Measurements from ENCODE around the gene ABLIM2.

The ABLIM2 gene

DNA sequence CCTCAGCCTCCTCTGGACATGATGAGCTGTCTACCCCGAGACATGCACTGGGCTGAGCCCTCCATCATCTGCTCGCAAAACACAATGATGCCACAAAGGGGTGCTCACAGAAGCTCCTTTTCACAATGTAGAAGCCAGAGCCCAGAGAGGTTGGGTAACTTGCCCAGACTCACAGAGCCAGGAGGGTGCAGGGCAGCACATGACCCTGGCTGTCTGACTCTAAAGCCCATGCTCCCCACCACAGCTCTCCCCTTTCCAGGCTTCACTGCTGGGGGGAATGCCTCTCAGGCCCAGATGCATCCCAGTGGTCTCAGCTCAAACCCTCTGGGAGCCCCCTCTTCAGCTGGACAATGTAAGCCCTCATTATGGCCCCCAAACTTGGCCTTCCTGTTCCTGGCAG lies 120.5 kb downstream of the ABLIM2 start:
- DNase-seq: no peak

DNA sequence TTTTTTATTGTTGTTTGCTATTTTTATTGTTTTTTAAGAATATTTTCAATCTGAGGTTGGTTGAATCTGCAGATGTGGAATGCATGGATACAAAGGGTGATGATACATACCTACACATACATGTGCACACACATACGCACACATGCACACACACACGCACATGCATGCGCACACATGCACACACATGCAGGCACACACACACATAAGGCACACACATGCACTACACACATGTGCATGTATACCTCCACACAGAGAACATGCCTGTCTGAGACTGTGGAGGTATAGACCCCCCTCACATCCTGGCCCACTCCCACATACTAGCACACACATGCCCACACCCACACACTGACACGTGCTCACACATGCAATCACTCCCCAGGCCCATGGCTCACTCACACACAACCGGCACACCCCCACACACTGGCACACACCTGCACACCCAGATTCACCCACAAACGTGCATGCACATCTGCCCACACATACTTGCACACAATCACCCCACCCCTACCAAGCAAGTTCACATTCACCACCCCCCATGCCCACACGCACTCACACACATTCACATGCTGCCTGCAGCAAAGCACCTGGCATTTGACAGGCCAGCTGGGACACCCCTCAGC lies 121.4 kb downstream of the ABLIM2 start:
- no peak for DNase-seq

DNA sequence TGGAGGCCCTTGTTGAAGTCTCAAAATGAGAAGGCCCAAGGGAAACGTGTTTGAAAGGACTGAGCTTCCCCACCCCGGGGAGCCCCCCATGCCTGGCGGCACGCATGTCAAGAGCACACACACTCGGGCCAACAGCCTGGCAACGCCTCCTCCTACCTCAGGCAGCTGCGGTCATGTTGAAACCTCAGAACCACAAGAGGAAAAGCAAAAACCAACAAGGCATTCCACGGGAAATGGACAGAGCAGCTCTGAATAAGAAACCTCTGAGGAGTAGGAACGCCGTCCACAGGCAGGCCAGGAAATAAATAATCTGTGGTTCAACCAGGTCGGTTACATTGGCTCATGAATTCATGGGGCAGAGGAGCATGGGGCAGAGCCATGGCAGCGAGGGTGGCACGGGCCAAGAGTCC lies 123.2 kb downstream of the ABLIM2 start:
- DNase-seq: no peak

DNA sequence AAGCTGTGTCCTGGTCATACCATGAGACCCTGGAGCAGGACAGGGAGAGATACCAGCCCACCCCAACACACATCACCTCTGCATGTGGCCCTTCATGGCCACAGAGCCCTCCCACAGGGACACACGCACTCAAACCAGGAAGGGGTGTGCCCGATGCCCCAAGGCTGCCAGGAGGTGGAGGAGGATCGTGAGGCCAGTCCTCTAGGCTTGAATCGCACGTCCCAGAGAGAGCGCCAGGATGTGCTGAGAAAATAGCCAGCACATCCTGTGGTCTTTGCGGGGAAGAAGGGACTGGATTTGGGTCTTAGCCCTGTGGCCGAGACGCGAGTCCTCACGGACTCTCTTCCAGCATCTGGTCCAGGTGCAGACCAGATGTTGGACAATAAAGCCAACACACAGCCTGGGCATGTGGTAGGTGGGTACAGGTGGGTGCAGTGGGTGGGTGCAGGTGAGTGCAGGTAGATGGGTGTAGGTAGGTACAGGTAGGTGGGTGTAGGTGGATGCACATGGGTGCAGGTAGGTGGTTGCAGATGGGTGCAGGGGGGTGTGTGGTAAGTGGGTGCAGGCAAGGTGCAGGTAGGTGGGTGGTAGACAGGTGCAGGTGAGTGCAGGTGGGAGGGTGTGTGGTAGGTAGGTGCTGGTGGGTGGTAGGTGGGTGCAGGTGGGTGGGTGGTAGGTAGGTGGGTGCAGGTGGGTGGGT lies 124.6 kb downstream of the ABLIM2 start:
- no peak for DNase-seq

DNA sequence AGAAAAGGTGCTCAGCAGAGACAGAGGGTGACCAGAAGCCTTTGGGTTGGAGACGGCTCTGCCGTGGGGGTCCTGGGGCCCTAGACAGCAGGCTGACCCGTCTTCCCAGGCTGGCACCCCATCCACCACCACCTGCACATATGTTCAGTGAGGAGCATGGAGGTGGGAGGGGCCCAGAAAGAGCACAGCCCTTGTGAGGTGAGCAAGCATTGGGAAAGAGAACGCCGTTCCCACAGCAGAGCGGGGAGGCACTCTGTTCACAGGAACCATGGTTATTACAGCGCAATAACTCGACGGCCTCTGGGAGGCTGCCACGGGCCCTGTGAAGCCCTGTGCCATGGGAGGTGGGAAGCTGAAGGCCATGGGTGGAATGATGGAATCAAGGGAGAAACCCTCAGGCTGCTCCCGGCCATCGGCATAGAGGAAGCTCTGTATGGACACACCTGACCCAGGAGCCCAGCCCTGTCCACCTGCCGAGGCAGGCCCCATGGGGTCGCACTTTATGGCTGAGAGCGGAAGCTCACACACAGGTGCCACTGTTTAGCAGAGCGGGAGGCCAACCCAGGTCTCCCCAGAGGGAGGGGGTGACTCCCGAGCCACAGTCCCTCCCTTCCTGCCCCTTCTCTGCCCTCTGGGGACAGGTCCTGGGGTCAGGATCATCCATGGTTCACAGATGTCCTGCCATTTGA lies 125.4 kb downstream of the ABLIM2 start:
- DNase-seq: no peak

DNA sequence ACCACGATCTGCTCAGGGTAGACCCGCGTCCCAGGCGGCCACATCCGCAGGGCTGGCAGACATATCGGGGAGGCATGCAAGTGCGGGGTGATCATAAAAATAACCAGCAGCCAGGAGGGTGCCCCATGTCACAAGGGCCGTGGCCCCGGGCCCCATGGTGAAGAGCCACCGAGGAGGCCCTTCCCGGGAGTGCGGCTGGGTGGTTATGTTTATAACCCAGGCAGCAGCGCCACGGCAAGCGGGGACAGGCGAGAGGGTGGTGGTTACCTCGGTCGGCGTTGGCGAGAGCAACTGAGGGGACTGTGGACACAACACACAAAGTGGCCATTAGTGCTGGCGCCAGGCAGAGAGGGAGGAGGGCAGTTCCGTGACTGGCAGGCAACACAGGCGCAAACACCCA lies 126.2 kb downstream of the ABLIM2 start:
- DNase-seq: no peak

DNA sequence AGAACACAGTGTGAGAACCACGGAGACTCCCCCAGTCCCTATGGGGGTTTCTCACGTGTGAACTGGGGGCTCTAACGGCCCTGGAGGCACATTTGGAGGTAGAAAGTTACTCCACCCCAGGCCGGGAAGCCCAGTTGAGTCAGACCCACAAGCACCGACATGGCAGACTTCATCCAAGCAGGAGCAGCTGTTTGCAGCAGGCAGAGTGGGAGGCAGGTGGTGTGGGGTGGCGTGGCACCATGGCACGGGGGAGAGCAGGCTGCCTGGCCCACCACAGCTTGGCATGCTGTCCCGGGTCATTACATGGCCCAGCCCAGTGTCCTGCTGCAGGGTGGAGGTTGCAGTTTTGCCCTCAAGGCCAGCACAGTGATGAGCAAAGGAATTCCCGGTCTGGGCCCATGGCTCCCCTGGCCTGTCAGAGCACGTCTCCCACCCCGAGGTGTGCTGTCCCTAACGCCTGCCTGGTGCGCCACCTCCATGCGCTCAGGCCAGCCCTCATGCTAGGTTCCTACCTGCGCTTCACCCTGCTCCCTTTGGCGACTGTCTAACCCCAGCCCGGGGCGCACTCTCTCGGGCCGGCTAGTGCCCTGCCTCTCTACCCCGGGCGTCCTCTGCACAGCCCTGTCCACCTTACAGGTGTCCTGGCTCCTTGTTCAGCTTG lies 128.4 kb downstream of the ABLIM2 start:
- no peak for DNase-seq

DNA sequence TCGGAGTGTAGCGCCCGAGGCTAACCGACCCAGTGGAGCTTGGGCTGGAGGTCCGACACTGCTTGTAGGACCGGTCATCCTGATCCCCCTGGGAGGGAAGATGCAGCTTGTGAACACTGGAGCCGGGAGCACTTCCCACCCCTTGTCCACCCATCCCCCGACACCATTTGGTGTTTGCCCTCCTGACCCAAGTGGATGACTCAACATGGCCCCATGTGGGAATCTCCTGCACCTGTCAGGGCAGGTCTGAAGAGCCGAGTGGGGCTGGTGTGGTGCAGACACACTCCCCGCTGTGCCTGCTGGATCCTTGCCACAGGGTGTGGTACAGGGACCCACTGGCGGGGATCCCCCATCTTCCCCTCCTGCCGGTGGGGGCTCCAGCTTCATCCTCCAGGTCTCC lies 128.9 kb downstream of the ABLIM2 start:
- no peak for DNase-seq

DNA sequence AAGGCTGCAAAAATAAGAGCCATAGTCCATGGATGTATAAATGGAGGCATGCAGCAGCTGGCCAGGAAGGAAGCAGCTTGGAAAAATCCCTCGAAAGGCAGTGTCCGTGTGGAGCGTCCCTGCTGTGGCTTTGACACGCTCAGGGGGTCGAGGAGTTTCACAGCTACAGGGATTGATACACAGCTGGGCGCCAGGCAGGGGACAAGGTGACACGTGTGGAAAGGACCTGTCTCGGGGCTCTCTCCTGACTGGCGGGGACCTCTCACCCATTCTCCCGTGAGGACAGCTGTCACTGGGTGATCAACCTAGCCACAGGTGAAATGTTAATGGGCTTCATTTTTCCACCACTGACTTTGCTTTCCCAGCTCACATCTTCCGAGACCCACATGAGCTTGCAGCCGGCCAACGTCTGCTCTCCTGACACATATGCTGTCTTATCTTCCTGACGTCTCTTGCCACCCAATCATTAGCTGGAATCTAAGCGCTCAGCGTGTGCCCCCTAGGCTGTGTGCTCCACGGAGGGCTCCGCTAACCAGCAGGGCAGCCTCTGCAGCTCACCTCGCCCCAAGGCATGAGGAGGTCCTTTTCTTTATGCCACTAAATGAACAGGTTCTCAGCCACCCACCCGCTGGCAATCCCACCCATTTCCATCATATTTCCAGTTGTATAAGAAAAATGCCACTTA lies 129.6 kb downstream of the ABLIM2 start:
- no peak for DNase-seq

DNA sequence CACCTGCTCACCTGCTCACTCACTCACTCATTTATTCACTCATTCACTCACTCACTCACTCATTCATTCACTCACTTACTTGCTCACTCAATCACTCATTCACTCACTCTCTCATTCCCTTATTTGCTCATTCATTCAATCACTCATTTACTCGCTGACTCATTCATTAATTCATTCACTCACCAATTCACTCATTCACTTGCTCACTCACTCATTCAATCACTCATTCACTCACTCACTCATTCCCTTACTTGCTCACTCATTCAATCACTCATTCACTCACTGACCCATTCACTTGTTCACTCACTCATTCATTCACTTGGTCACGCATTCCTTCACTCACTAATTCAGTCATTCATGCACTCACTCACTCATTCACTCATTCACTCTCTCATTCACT lies 130.2 kb downstream of the ABLIM2 start:
- DNase-seq: no peak

DNA sequence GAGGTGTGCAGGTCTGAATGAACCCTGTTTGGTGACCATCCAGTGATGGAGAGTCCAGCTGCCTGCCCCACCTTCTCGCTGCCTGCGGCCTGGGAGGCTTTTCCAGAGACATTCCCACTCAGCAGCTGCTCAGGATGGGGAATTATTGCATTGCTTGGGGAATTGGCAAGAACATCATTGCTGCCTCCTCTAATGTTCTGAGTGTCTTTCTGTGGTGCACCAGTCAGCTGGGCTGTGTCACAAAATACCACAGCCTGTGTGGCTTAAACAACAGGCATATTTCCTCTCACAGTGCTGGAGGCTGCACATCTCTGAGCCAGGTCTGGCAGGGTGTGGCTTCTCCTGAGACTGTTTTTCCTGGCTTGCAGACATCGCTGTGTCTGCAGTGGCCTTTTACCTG lies 132.2 kb downstream of the ABLIM2 start:
- no peak for DNase-seq

DNA sequence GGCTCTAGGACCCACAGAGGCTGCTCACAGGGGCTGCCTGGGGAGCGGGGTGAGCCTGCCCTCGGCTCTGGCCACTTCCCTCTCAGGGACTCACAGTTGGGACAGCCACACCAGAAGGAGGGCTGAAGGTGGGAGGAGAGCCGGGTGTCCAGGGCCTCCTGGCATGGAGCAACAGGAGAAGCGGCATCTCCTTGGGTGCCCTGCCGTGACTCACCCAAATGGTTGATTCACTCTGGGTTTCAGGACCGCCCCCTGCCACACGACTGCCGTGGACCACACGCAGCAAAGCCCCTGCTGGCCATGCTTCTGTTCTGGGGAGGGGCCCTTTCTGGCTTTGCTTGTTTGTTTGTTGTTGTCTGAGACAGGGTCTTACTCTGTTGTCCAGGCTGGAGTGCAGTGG lies 132.9 kb downstream of the ABLIM2 start:
- no peak for DNase-seq

DNA sequence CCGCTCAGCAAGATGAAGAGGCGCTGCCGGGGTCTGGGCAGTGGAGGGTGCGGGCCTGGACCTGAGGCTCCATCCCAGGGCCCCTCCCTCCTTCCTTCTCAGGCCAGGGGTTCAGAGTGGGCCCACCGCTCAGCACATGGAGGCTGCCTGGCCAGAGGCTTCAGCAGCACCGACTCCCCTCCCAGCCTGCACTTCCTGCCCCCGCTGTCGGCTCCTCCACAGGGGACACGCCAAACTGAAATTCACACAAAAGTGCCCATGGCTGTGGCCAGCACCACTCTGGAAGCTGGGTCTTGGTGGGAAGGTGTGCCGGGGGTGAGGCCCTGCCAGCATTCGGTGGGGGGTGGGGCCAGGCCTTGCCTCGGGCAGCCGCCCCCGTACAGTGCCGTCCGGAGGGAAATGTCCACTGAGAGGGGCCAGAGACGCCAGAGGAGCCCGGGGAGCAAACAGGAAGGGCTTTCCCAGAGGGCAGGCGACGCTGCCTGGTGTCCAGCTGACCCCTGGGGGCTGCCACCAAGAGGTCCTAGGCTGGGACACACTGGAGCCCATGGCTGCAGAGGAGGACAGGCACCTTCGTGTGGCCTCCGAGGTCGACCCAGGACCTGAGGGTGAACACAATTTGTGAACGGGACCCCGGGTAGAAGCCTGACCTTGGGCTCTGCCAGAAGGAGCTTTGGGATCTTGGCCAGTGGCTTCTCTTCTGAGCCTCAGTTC lies 134.4 kb downstream of the ABLIM2 start:
- no peak for DNase-seq

DNA sequence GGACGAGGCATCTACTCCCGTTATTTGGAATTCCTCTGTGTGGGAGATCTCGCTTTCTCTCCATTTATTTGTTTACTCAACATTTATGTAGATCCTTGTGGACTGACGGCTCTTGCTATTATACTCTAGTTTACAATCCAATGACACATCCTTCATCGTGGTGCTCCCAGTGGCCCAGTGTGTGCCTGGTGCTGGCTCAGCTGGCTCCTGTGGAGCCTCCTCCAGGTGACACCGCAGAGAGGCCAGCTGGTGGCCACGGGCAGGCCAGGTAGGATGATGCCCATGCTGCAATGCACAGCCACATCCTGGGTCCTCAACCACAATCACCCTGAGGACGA lies 134.9 kb downstream of the ABLIM2 start:
- no peak for DNase-seq

DNA sequence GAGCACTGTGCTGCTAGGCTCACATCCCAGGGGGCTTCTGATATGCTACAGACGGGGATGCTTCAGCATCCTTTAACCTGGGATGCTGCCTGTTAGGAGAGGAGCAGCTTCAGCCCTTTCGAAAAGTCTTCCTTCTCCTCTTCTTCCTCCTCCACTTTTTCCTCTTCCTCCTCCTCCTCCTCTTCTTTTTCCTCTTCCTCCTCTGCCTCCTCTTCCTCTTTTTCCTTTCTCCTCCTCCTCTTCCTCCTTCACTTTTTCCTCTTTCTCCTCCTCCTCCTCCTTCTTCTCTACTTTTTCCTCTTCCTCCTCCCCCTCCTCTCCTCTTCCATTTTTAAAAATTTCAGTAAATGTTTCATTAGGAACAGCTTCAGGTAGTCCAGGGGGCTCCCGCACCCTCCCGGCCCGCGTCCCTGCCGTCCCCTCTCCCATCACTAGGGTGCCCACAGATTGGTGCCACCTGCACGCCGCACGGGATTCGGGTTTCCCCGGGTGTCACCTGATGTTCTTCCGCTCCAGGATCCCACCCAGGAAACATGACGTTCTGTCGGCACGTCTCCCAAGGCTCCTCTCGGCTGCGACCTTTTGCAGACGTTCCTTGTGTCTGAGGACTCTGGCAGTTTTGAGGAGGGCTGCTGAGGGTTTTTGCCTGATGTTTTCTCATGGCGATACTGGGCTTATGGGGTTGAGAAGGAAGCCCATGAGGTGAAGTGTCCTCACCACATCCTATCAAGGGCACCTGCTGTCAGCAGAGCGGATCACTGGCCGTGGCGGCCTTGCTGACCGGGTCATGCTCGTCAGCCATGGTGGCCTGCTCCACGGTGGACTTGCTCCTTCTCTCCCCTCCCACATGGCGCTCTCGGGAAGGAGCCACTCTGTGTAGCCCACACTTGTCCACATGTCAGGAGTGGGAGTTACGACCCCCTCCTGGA lies 135.6 kb downstream of the ABLIM2 start:
- DNase-seq: no peak

DNA sequence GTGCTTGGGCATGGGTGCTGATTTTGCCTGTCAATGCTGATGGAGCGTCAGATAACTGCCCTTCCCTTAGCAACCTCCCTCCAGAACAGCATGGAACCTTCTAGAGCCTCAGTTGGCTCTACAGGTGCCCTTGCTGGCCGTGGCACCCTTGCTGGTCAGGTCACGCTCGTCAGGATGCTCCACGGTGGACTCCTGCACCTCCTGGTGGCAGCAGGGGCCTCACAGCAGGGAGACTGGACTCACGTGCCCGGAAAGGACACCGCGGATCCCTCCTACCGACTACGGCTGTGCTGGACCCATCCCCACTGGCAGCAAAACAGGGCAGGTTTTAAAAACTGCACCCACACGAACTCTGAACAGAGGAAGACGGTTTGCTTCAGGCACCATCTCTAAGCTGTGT lies 136.8 kb downstream of the ABLIM2 start:
- no peak for DNase-seq

DNA sequence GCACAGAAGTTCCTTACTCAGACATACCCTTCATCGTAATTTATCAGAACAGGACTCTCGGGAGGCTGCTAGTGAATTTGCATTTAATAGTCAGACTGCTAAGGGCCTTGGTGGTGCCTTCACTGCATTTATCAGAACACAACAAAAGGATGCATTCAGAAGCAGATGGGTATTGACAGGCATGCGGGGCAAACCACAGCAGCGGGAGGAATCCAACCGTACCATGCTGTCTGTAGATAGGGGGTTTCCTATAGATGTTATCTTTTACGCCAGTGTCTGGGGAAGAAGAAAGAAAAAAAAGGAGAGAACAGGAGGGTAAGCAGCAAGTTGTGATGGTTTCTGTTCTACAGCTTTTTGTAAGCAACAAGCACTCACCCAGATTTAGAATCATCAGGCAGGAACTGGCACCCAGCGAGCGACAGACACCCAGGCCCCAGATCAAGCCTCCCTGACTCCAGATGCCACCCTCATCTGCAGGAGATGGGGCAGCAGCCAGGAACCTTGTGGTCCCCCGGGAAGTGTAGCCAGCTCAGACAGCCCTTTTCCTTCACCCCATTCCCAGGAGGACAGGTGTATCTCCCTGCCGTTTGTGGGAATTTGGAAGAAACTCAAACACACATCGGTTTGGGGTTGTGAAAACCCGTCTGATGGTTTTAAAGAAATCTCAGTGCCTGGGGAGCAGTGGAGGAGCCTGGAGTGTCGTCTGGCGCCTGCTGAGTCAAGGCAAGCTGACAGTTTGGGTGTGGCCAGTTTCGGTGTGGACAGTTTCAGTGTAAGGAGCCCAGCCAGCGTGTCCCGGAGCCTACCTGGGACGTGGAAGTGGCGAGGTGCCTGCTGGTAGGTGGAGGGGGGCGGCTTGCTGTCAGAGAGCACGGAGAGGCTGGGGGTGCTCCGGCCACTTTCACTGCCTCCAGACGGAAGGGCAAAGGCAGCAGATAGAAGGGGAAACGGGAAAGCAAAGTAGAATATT lies 138.9 kb downstream of the ABLIM2 start:
- no peak for DNase-seq

DNA sequence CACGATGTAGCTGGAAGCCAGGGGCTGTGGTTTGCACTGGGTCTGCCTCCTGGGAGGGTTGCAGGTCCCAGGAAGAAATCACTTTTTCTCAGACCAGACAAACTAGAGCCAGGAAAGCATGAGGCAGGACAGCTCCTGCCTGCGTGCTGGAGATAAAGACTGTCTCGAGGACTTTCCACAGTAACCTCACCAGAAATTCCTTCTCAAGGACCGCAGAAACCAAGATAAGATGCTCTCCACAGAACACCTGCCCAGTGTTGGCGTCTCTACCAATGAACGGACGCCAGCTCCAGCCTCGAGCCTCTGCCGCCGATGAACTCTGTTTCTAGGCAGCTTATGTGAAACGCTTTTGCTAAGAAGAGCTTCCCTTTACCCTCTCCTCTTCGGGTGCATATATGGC lies 142.1 kb downstream of the ABLIM2 start:
- no peak for DNase-seq

DNA sequence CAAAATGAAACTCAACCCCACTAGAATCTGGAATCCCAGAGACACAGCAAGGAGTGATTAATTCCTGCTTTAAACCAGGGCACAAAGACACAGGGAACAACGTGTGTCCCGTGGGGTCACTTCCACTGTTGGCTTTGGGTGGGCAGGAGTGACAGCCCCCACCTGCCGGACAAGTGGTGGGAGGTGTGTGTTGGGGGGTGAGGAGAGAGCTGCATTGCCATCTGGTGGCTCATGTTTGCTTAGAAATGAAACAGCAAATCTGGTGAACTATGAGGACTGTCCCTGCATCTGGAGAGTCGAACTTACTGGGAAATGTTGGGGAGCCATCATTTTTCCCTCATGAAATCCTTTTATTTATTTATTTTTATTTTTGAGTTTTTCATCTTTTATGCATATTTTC lies 143.1 kb downstream of the ABLIM2 start:
- DNase-seq: no peak

DNA sequence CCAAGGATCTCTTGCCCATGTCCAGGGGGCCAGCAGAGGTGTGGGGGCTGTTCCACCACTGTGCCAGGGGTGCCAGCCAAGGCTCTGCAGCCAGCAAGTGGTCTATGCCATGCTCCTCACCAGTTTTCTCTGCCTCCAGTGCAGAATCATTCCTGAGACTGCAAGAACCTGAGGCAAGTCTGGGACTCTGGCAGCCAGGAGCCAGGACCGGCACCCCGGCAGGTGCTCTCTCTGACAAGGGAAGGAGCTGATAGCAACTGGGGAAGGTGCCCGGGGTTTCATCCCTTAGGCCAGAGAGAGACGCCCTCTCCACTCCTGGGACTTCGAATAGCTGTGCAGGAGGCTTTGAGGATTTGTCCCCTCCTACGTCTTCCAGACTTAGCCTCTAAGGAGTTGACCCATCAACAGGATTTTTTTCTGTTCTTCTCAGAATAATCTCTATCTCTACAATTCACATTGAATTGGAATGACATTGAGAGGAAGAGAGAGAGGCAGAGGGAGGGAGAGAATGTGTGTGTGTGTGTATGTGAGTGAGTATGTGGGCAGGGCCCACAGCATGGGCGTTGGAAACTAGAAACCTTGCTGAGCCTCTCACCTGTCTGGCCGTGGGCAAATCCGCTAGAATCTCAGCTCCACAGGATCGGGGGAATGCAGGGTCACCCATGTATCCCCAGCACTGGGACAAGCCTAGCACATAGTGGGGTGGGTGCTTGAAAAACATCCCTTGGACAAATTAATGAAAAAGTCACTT lies 144.5 kb downstream of the ABLIM2 start:
- DNase-seq: no peak
